SK-N-SH treated with all-trans-retinoic acid at 6 μM for 48 hours (cell line): ENCODE data around the gene FBLN2.

Source experiments
- ARNTL ChIP-seq: fragments of 450-650 bp; formaldehyde crosslinking; IDR thresholded peaks from 2 replicates; pipeline ENCODE4 v1.5.0; 2020; ENCODE audit warnings: low read depth, mild to moderate bottlenecking, moderate library complexity, borderline replicate concordance
- SNAI2 ChIP-seq: fragments of 250-450 bp; sonication (Bioruptor Pico); IDR thresholded peaks from 2 replicates; pipeline ENCODE4 v1.5.0; 2020; ENCODE audit warnings: mild to moderate bottlenecking, moderate library complexity

DNA sequence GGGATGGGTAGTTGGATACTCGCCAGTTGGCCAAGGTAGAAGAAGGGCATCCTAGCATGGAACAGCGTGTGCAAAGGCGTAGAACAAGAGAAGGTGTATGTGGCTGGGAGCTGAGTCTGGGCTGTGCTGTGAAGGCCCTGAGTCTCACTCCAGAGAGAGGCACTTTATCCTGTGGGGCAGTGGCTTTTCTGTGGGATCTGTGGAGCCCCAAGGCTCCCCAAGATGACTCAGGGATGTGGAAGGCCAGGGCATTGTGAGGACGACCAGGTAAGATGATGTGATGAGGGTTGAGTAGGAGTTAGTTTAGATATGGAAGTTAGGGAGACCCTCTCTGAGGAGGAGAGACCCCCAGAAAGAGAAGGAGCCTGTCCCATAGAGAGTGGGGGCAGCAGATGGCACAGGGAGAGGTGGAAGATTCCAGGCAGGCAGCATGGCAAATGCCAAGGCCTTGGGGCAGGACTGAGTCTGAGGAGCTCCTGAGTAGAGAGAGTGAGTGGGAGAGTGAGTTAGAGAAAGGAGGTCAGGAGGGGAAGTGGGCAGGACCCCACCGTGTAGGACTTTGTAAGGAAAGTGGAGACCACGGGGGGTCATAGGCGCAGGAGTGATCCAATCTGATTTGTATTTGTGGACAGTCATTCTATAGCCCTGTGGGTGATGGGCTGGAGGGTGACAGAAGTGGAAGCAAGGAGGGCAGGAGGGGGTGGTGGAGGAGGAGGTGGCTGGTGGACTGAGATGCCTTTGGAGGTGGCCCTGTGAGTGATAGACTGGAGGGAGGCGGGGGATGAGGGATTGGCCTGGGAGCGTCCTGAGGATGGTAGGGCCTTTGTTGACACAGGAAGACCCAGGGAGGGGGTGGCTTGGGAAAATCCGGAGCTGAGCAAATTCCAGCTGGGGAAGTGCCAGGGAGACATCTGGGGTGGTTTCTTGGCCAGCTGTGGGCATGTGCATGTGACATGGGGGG is 50.3 kb downstream of the FBLN2 start:
- TF ChIP-seq ARNTL (CRISPR knock-in tag) (no peak), SNAI2 (CRISPR knock-in tag) (no peak)
